Measurements from ENCODE around the gene ADAMTSL2.

The ADAMTSL2 gene

GRCh38 chr9:133531293-133531692, 3.2 kb upstream of the ADAMTSL2 start:
- Mint-ChIP-seq H3K27ac (no peak overlapping the region), H3K9me3 (no peaks in the 10 kb centered on the region), H3K27me3 (ENCODE audit: low read depth) (peaks cover 13% of the 10 kb centered on the region)

GRCh38 chr9:133532937-133533668, 1.4 kb upstream of the ADAMTSL2 start:
- peaks cover 13% of the 10 kb centered on the region for H3K27me3 Mint-ChIP-seq (ENCODE audit: low read depth)
- no peaks in the 10 kb centered on the region for H3K4me1 Mint-ChIP-seq (ENCODE audit: low read depth)
- no peaks in the 10 kb centered on the region for H3K9me3 Mint-ChIP-seq
- H3K27ac Mint-ChIP-seq = no peak overlapping the region
- H3K4me3 Mint-ChIP-seq = no peak overlapping the region
- H3K36me3 Mint-ChIP-seq (ENCODE audit: low read depth) = no peaks in the 10 kb centered on the region

More at GRCh38 chr9:133531293-133531692, 3.2 kb upstream of the ADAMTSL2 start:
- Mint-ChIP-seq H3K4me1 (ENCODE audit: low read depth) (no peaks in the 10 kb centered on the region), H3K36me3 (ENCODE audit: low read depth) (no peaks in the 10 kb centered on the region), H3K4me3 (no peak overlapping the region)

- Mint-ChIP-seq H3K4me3 (no peak overlapping the region), H3K27ac (no peak overlapping the region), H3K36me3 (ENCODE audit: low read depth) (no peaks in the 10 kb centered on the region)
Measured at GRCh38 chr9:133533857-133534256, 647 bp upstream of the ADAMTSL2 start.

GRCh38 chr9:133535306-133535877, 888 bp downstream of the ADAMTSL2 start:
- no peak overlapping the region for H3K27ac Mint-ChIP-seq

More at GRCh38 chr9:133533857-133534256, 647 bp upstream of the ADAMTSL2 start:
- Mint-ChIP-seq H3K9me3 (no peaks in the 10 kb centered on the region), H3K4me1 (ENCODE audit: low read depth) (no peaks in the 10 kb centered on the region), H3K27me3 (ENCODE audit: low read depth) (peaks cover 13% of the 10 kb centered on the region)

GRCh38 chr9:133536080-133536479, 1.6 kb downstream of the ADAMTSL2 start:
- H3K9me3 Mint-ChIP-seq = no peaks in the 10 kb centered on the region
- no peak overlapping the region for H3K4me3 Mint-ChIP-seq
- no peak overlapping the region for H3K27ac Mint-ChIP-seq
- H3K27me3 Mint-ChIP-seq (ENCODE audit: low read depth) = peaks cover 13% of the 10 kb centered on the region
- H3K36me3 Mint-ChIP-seq (ENCODE audit: low read depth) = no peaks in the 10 kb centered on the region
- no peaks in the 10 kb centered on the region for H3K4me1 Mint-ChIP-seq (ENCODE audit: low read depth)

More at GRCh38 chr9:133535306-133535877, 888 bp downstream of the ADAMTSL2 start:
- H3K36me3 Mint-ChIP-seq (ENCODE audit: low read depth) = no peaks in the 10 kb centered on the region
- H3K4me1 Mint-ChIP-seq (ENCODE audit: low read depth) = no peaks in the 10 kb centered on the region
- peaks cover 13% of the 10 kb centered on the region for H3K27me3 Mint-ChIP-seq (ENCODE audit: low read depth)
- H3K4me3 Mint-ChIP-seq = no peak overlapping the region
- no peaks in the 10 kb centered on the region for H3K9me3 Mint-ChIP-seq

GRCh38 chr9:133536536-133536935, 2.0 kb downstream of the ADAMTSL2 start:
- Mint-ChIP-seq H3K9me3 (no peaks in the 10 kb centered on the region), H3K27ac (no peak overlapping the region), H3K4me1 (ENCODE audit: low read depth) (no peaks in the 10 kb centered on the region), H3K4me3 (no peak overlapping the region), H3K27me3 (ENCODE audit: low read depth) (peaks cover 13% of the 10 kb centered on the region), H3K36me3 (ENCODE audit: low read depth) (no peaks in the 10 kb centered on the region)

GRCh38 chr9:133537257-133537656, 2.8 kb downstream of the ADAMTSL2 start:
- Mint-ChIP-seq H3K27me3 (ENCODE audit: low read depth) (peaks cover 13% of the 10 kb centered on the region), H3K4me3 (no peak overlapping the region), H3K4me1 (ENCODE audit: low read depth) (no peaks in the 10 kb centered on the region), H3K27ac (no peak overlapping the region), H3K36me3 (ENCODE audit: low read depth) (no peaks in the 10 kb centered on the region), H3K9me3 (no peaks in the 10 kb centered on the region)

- no peaks in the 10 kb centered on the region for H3K9me3 Mint-ChIP-seq
- H3K36me3 Mint-ChIP-seq (ENCODE audit: low read depth) = no peaks in the 10 kb centered on the region
- H3K27ac Mint-ChIP-seq = no peak overlapping the region
- H3K4me3 Mint-ChIP-seq = no peak overlapping the region
- H3K4me1 Mint-ChIP-seq (ENCODE audit: low read depth) = no peaks in the 10 kb centered on the region
- H3K27me3 Mint-ChIP-seq (ENCODE audit: low read depth) = peaks cover 8% of the 10 kb centered on the region
Measured at GRCh38 chr9:133538176-133538575, 3.7 kb downstream of the ADAMTSL2 start.

- Mint-ChIP-seq H3K9me3 (no peaks in the 10 kb centered on the region), H3K27ac (no peak overlapping the region), H3K27me3 (ENCODE audit: low read depth) (peaks cover 3% of the 10 kb centered on the region), H3K4me1 (ENCODE audit: low read depth) (no peaks in the 10 kb centered on the region), H3K4me3 (no peak overlapping the region), H3K36me3 (ENCODE audit: low read depth) (no peaks in the 10 kb centered on the region)
Measured at GRCh38 chr9:133538851-133539833, 4.6 kb downstream of the ADAMTSL2 start.

GRCh38 chr9:133539991-133540697, 5.6 kb downstream of the ADAMTSL2 start:
- Mint-ChIP-seq H3K4me3 (no peak overlapping the region), H3K27me3 (ENCODE audit: low read depth) (peaks cover 3% of the 10 kb centered on the region), H3K9me3 (no peaks in the 10 kb centered on the region), H3K4me1 (ENCODE audit: low read depth) (no peaks in the 10 kb centered on the region), H3K36me3 (ENCODE audit: low read depth) (no peaks in the 10 kb centered on the region), H3K27ac (no peak overlapping the region)

GRCh38 chr9:133540698-133541025, 6.2 kb downstream of the ADAMTSL2 start:
- Mint-ChIP-seq H3K36me3 (ENCODE audit: low read depth) (no peaks in the 10 kb centered on the region), H3K4me1 (ENCODE audit: low read depth) (no peaks in the 10 kb centered on the region), H3K27ac (no peak overlapping the region), H3K4me3 (no peak overlapping the region), H3K27me3 (ENCODE audit: low read depth) (peaks cover 3% of the 10 kb centered on the region), H3K9me3 (no peaks in the 10 kb centered on the region)

- Mint-ChIP-seq H3K4me3 (no peak overlapping the region), H3K4me1 (ENCODE audit: low read depth) (no peaks in the 10 kb centered on the region), H3K9me3 (no peaks in the 10 kb centered on the region), H3K36me3 (ENCODE audit: low read depth) (no peaks in the 10 kb centered on the region), H3K27ac (no peak overlapping the region), H3K27me3 (ENCODE audit: low read depth) (no peaks in the 10 kb centered on the region)
Measured at GRCh38 chr9:133542002-133542401, 7.5 kb downstream of the ADAMTSL2 start.

- no peaks in the 10 kb centered on the region for H3K9me3 Mint-ChIP-seq
- H3K4me1 Mint-ChIP-seq (ENCODE audit: low read depth) = no peaks in the 10 kb centered on the region
- H3K27ac Mint-ChIP-seq = no peak overlapping the region
- no peaks in the 10 kb centered on the region for H3K36me3 Mint-ChIP-seq (ENCODE audit: low read depth)
- H3K27me3 Mint-ChIP-seq (ENCODE audit: low read depth) = no peaks in the 10 kb centered on the region
- H3K4me3 Mint-ChIP-seq = no peak overlapping the region
Measured at GRCh38 chr9:133543772-133544467, 9.4 kb downstream of the ADAMTSL2 start.
